Breast epithelium (tissue), 3 donors: ENCODE data around the gene CACNA1F.

Experiments used
- CTCF ChIP-seq, 3 donors: fragments of 450-650 bp; IDR thresholded peaks; one replicate each; pipeline ENCODE4 v1.5.1; 2016 to 2017; ENCODE audit warnings: antibody characterized with exemption in 3 of 3, mild to moderate bottlenecking in 3 of 3, moderate library complexity in 3 of 3
- POLR2A ChIP-seq: fragments of 450-650 bp; IDR thresholded peaks from one replicate; pipeline ENCODE4 v1.6.1; 2016; ENCODE audit warnings: antibody characterized with exemption, mild to moderate bottlenecking, moderate library complexity
- POLR2AphosphoS5 ChIP-seq, 3 donors: sonication (generic); formaldehyde crosslinking; IDR thresholded peaks; one replicate each; pipeline ENCODE4 v1.6.1; 2017; ENCODE audit warnings: antibody characterized with exemption in 3 of 3

- TF ChIP-seq CTCF (IDR thresholded peaks at IDR 0.05) (peak in 2 of 3 donors; percentile 15 to 29), POLR2AphosphoS5 (IDR thresholded peaks at IDR 0.05) (no peak), POLR2A (no peak)
Measured at GRCh38 chrX:49165901-49166881, 66.9 kb downstream of the CACNA1F start.
